ENCODE measurements around the gene PRPF8. TPM values are rescaled to one million over a fixed set of nuclear protein-coding genes. Genes with fewer than 3 reads are reported as not detected.

PRPF8 gene
- total and polyA plus RNA-seq, 2 donors (not counting 1 experiment from before 2014, with no cell fraction given) = 177 to 423 TPM

DNA sequence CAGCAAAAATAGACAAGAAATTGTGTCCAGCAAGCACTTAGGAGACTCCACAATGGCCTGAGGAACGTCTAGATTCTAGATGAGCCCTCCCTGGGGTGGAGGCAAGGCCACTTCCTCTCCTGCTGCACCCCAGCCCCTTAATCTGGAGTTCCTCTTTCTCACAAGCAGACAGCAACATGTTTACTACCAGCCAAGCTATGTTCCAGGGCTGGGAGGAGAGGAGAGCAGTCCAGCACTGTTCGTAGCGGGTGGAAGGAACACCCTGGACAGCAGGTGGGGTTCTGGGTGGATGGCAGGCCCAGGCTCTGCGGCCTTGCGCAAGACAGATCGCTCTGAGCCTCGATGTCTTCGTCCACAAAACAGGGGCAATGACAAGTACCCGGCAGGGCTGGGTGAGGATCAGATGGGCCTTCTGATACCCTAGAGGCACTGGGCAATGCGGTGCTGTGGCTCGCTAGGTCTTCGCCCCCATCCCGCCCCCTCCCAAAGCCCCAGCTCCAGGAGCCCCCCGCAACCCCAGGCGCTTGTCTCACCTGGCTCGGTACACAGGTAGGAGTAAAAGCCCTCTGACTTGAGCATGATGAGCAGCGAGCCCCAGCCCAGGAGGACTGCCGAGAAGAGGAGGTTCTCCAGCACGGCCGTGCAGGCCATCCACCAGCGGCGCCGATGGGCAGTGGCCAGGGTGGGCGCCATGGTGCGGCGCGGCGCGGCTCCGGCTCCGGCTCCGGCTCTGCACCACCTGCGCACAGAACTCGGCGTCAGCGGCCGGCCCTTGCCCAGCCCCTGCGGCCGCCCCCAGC, 57.3 kb downstream of the PRPF8 start:
- Histone ChIP-seq H3K9ac (ENCODE audit: low read length) (peak overlapping the region; percentile 87), H3K36me3 (replicated peaks in 1 of 2; ENCODE audit: control extremely low read depth in 1 of 2, control insufficient read depth in 1 of 2, extremely low read depth in 1 of 2, insufficient read depth in 2 of 2, low read length in 1 of 2) (peaks cover 0 to 22% of the 10 kb centered on the region in 2 experiments), H3K27me3 (replicated peaks in 1 of 4; ENCODE audit: control extremely low read depth in 1 of 4, control insufficient read depth in 3 of 4, insufficient read depth in 4 of 4, low read length in 3 of 4) (no peaks in the 10 kb centered on the region), H3K27ac (ENCODE audit: low read length in 2 of 2) (peak overlapping the region; percentile 73 to 94), H3K79me2 (ENCODE audit: control insufficient read depth, insufficient read depth, low read length) (peaks cover 50% of the 10 kb centered on the region), H4K20me1 (ENCODE audit: control insufficient read depth, insufficient read depth, low read length, poor library complexity, severe bottlenecking) (no peaks in the 10 kb centered on the region), H3K9me3 (ENCODE audit: control extremely low read depth in 1 of 3, control insufficient read depth in 2 of 3, insufficient read depth in 1 of 3, low read length in 2 of 3) (peaks cover 0 to 7% (median 0%) of the 10 kb centered on the region in 3 donors), H3K4me2 (replicated peaks; ENCODE audit: low read depth, low read length, poor library complexity, severe bottlenecking) (peak overlapping the region; percentile 100), H2AFZ (ENCODE audit: insufficient read depth, low read depth, low read length, poor library complexity, severe bottlenecking) (peak overlapping the region; percentile 62), H3K4me3 (ENCODE audit: control extremely low read depth in 1 of 5, extremely low read depth in 1 of 5, insufficient read depth in 1 of 5, low read depth in 2 of 5, low read length in 4 of 5) (peak overlapping the region; percentile 59 to 97 (median 92)), H3K4me1 (ENCODE audit: control insufficient read depth in 2 of 2, insufficient read depth in 2 of 2, low read length in 2 of 2) (peaks cover 49 to 57% of the 10 kb centered on the region in 2 donors)
- ATAC-seq (ENCODE audit: low read depth) (peak; percentile 21), DNase-seq (peak; percentile 81)
- TF ChIP-seq, protein P1, sequence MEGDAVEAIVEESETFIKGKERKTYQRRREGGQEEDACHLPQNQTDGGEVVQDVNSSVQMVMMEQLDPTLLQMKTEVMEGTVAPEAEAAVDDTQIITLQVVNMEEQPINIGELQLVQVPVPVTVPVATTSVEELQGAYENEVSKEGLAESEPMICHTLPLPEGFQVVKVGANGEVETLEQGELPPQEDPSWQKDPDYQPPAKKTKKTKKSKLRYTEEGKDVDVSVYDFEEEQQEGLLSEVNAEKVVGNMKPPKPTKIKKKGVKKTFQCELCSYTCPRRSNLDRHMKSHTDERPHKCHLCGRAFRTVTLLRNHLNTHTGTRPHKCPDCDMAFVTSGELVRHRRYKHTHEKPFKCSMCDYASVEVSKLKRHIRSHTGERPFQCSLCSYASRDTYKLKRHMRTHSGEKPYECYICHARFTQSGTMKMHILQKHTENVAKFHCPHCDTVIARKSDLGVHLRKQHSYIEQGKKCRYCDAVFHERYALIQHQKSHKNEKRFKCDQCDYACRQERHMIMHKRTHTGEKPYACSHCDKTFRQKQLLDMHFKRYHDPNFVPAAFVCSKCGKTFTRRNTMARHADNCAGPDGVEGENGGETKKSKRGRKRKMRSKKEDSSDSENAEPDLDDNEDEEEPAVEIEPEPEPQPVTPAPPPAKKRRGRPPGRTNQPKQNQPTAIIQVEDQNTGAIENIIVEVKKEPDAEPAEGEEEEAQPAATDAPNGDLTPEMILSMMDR (IDR thresholded peaks at IDR 0.05) = no peak
- no peak for TF ChIP-seq EZH2 (IDR thresholded peaks at IDR 0.05; ENCODE audit: borderline replicate concordance, insufficient read depth, low read depth, low read length, poor library complexity, severe bottlenecking)
- Mint-ChIP-seq H3K4me1 (peaks cover 49% of the 10 kb centered on the region), H3K4me3 (peak overlapping the region; percentile 94), H3K27me3 (no peaks in the 10 kb centered on the region), H3K27ac (peak overlapping the region; percentile 97), H3K9me3 (ENCODE audit: insufficient read depth) (no peaks in the 10 kb centered on the region)
- intact Hi-C loops (cut with micrococcal nuclease) = loop anchor here (5.0 kb wide), 1 partner anchor 775 kb away; the partner anchor contains the start of gene MNT
- CTCF ChIA-PET = interaction anchor here (0.6 to 10.4 kb wide), 8 partner anchors 12 to 65 kb away, joined by 3 to 326 read pairs (median 6); partner anchors contain the start of genes PITPNA, RILP and SCARF1
- POLR2A ChIA-PET = interaction anchor here (0.5 to 7.3 kb wide), 24 partner anchors 9 to 223 kb away, joined by 3 to 127 read pairs (median 4); partner anchors contain the start of genes INPP5K, PITPNA and RILP
- under 1% methylated on average over 35 of the region's 39 CpGs for WGBS (ENCODE audit: insufficient coverage)

Measured in B cell (primary cell).